Nucleus accumbens (tissue), 56 donors: ENCODE results near the gene SLCO1C1.
A peak's percentile ranks its signal among the peaks of the same experiment; 100 is the strongest.
"Not testable (repeated sequence)": the region's sequence is repeated elsewhere in the genome, so short reads cannot be mapped to it uniquely, and the experiment has no call there.

Experiments used
- DNase-seq, 56 donors: peaks; one replicate each; lab custom pipeline; 2025; lab: John Stamatoyannopoulos, UW

Gene SLCO1C1

DNA sequence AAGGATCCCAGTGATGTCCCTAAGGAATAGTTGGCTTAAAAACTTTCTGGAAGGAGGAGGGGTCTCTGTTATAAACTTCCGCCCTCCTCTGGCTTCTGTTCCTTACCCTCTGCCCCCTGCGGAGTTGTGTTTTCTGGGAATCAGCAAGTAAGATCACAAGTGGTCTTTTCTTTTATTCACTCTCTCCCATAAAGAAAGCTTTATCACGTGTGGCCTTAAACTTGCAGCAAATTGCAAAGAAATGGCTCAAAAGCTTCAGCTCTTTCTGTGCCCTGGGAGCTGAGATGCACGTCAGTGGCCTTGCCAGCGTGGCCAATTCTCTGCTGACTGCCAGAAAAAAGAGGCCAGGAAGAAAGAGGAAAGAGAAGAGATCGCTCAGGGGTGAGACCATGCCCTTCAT is at the start of gene SLCO1C1:
Gene SLCO1C1, plus strand, starts transcription at position 101 of the 400 bp plus-strand sequence. CDS start 4,245 bp downstream, outside the sequence.
- DNase-seq: peak in 17 of 56 donors; percentile 1 to 63 (median 24)

DNA sequence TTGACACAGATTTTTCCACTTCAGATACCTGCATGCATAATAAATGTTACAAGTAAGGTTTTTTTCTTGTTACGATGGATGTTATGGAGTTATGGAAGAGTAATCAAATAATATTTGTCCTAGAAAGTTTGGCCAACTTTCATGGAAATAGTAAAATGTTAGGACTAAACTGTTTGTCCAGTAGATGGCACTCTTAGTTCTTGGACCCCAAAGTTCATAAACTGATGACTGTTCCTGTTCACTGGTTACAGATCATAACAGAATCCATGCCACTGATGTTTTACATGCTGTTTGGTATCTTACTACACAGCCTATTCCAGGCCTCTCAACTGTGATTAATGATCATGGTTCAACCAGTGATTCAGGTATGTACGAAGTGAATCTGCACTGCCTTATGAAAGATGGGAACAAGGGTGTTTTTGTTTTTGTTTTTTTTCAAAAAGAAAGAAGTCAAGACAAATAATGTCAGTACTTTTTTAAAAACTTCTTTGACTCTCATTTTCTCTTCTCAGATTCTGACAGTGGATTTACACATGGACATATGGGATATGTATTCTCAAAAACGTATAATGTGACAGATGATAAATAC is 48.8 kb upstream of the SLCO1C1 start:
- no peak for DNase-seq

GRCh38 chr12:20653871-20654270 is 41.3 kb upstream of the SLCO1C1 start:
- no peak for DNase-seq

DNA sequence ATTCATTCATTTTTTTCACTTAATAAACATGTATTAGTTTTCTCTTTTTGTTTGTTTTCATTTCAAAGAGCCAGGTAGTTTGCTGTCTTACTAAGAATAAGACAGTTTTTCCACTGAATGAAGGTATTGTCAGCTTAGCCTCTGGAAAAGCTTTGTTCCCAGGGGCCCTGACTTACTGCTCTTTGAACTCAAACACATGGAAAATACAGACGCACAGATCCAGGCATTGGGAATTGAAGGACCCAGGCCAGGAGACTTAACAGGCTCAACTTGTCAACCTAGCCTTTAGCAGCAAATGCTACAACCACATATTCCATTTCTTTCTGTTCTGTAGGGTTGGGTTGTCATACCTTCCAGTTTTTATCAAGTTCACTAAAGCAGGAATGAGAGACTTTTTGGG is 38.5 kb upstream of the SLCO1C1 start:
- DNase-seq: no peak

DNA sequence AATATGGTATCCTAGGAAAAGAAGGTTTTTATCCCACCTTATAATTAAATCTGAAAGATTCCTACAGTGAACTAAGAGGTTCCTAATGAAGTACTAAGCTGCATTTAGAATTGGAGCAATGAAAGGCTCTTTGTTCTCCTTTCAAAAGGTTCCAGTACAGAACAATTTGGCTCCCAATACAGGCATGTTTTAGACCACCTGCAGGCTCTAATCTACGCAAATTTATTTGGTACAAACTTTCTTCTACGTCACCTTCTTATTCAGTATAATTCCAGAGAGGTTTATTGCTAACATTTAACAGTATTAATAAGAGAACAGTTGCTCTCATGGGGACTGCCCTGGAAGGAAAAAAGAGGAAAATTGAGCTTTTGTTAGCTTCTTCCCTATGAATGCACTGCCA is 37.6 kb upstream of the SLCO1C1 start:
- DNase-seq: no peak

DNA sequence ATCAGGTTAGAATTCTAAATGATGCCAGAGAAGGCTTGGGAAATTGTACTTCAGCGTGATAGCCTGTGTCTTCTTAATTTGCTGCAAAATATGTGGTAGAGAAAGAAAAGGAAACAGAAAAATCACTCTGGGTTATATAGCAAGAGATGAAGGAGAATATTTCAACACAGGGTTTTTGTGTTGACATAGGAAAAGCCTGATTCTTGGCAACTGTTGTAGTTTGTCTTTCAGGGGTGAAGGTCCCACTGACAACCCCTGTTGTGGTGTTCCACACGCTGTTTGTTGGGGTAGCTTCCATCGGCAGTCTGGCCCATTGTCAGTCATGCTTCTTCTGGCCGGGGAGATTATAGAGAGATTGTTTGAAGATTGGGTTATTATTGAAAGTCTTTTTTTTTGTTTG is 13.8 kb upstream of the SLCO1C1 start:
- no peak for DNase-seq

DNA sequence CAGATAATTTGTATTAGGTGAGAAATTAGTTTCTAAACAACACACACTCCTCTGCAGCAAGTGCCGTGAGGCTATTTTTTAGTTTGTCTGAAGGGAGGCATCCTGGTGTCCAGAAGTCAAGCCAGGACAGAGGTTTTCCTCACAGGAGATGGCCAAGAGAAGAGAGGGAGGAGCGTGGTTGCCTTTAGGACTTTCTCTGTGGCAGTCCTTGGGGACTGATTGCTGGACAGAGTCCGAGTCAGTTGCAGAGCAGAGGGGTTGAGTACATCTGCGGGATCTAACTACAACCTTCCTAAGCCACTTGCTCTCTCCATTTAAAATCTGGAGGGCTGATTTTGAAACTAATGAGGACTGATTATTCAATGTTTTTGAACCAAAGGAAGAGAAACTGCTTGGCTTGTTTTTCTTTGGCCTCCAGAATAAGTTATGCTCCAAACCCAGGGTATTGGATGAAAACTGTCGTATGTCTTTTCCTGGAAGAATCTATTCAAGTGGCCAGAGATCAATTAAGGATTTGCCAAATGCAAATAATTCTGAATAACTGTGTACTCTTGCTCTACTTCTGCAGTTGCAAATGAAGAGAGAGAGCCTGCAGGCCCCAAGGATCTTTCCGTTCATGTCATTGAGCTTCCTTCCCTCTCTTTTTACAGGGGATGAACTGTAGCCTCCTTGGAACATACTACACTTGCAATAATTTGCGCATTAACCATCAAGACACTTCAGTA is 1.2 kb downstream of the SLCO1C1 start:
- DNase-seq: peak in 14 of 56 donors; percentile 1 to 31 (median 6)

- DNase-seq: no peak
Measured at GRCh38 chr12:20701106-20701505, 6.0 kb downstream of the SLCO1C1 start.

DNA sequence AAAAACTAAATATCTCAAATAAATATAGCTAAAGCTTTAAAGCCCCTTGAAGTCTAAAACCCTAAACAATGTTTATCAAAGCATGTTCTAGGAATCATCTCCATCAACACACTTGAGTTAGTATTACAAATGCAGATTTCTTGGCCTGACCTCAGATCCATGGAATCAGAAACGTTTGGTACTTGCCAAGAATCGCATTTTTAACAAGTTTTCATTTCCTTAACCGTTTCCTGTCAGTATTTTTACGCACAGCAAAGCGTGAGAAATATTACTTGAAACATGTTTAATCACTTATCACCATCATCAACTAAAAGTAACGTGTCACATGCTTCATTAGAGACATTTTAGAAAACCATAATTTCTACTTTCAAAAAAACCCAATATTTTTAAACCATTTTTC is 9.7 kb downstream of the SLCO1C1 start:
- no peak for DNase-seq

- no peak for DNase-seq
Measured at GRCh38 chr12:20711846-20712245, 16.7 kb downstream of the SLCO1C1 start.

- no peak for DNase-seq
Measured at GRCh38 chr12:20716037-20716436, 20.9 kb downstream of the SLCO1C1 start.

- no peak for DNase-seq
Measured at GRCh38 chr12:20716985-20717384, 21.9 kb downstream of the SLCO1C1 start.

DNA sequence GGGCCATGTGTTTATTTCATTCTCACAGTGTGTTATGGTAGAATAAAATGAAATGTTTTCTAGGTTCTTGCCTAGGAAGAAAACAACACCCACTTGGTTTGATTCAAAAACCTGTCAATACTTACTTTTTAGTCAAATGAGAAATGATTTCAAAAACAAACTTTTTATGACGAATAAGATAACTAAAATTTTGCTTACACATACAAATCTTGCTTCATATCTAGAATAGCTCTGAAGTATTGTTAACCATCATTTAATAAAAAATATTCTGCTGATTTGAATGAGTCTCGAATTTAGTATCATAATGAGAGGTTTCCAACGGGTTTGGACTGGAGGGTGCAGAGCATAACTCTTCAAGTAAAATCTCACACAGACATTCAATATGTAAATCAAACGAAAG is 23.2 kb downstream of the SLCO1C1 start:
- DNase-seq: no peak

DNA sequence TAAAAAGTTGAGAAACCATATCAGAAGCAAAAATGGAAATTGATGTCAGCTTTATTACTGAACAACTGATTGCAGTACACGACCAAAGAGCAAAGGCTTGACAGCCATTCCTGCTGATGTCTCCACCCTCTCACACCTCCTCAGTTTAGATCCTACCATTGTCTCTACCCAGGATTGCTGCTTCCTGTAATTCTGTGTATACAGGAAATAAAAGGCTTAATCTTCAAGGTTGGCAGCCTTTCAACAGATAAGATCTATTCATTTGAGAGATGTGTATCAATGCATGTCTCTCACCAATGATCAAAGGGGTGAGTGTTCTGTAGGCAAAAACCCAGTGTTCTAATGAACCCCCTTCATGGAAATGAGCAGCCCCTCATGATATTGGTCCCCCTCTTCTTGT is 27.0 kb downstream of the SLCO1C1 start:
- no peak for DNase-seq

DNA sequence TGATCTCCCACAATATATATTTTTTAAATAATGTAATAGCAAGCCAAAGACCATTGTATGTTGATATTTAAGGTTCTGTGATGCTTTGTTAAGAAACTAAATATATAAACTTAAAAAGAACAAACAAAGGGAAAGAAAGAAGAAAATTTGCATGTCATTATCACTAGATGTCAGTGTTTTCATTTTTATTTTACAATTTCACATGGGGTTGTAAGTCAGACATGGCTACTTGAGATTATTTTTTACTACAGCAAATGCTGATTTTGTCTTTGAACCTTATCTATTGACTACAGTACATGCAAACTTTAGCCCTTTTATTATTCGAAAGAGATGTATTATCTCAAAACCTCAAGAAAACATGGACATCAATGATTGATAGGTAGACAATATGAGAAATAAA is 36.1 kb downstream of the SLCO1C1 start:
- no peak for DNase-seq

GRCh38 chr12:20740972-20741371 is 45.8 kb downstream of the SLCO1C1 start:
- DNase-seq: no peak

GRCh38 chr12:20748198-20748597 is 53.1 kb downstream of the SLCO1C1 start:
- DNase-seq: no peak

- no peak for DNase-seq
Measured at GRCh38 chr12:20751046-20751445, 55.9 kb downstream of the SLCO1C1 start.

- no peak for DNase-seq
Measured at GRCh38 chr12:20777420-20777819, 82.3 kb downstream of the SLCO1C1 start.

DNA sequence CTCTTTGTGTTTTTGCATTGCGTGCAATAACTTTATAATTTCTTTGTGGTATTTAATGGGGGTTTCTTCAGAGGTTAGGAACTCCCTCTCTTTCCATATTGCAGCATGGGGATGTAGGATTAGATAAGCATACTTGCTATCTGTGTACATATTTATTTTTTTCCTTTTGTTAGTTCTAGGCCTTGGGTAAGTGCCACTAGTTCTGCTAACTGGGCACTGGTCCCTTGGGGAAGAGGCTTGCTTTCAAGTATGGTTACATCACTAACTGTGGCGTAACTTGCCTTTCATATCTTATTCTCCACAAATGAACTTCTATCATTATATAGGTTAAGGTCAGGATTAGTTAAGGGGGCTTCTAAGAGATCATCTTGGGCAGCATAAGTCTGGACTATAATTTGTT is 83.8 kb downstream of the SLCO1C1 start:
- no peak for DNase-seq

- not testable (repeated sequence) for DNase-seq
Measured at GRCh38 chr12:20779971-20780370, 84.8 kb downstream of the SLCO1C1 start.

DNA sequence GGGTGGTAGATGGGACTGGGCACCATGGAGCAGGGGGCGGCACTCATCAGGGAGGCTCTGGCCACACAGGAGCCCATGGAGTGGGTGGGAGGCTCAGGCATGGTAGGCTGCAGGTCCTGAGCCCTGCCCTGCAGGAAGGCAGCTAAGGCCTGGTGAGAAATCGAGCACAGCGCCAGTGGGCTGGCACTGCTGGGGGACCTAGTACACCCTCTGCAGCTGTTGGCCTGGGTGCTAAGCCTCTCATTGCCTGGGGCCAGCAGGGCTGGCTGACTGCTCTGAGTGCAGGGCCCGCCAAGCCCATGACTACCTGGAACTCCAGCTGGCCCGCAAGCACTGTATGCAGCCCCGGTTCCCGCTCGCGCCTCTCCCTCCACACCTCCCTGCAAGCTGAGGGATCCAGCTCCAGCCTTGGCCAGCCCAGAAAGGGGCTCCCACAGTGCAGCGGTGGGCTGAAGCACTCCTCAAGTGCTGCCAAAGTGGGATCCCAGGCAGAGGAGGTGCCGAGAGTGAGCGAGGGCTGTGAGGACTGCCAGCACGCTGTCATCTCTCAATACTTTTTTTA is 88.7 kb downstream of the SLCO1C1 start:
- DNase-seq: not testable (repeated sequence)
